Stimulated activated naive CD8-positive, alpha-beta T cell treated with anti-CD3 and anti-CD28 coated beads, Interleukin-15, amount 100 ng/mL, for 72 hours (primary cell): ENCODE results near the gene ZMAT2.
"Not testable (repeated sequence)": the region's sequence is repeated elsewhere in the genome, so short reads cannot be mapped to it uniquely, and the experiment has no call there.

Experiments used
- ATAC-seq: fragments of 150-1000 bp; cut with Tn5 transposase; 2 replicates; pipeline ENCODE4 v1.10.0; 2021; ENCODE audit warnings: mild to moderate bottlenecking, moderate library complexity
- DNase-seq, 2 donors: peaks; one replicate each; pipeline ENCODE4 v3.0.0; 2021 to 2022
- H3K27ac Mint-ChIP-seq, 2 donors: one replicate each; pipeline ENCODE4 v1.8.0; 2022; ENCODE audit warnings: mild to moderate bottlenecking in 2 of 2, mixed read lengths in 2 of 2, moderate library complexity in 2 of 2
- H3K27me3 Mint-ChIP-seq: one replicate; pipeline ENCODE4 v1.8.0; 2022; ENCODE audit warnings: mixed read lengths
- H3K4me1 Mint-ChIP-seq: one replicate; pipeline ENCODE4 v1.8.0; 2022; ENCODE audit warnings: mild to moderate bottlenecking, mixed read lengths
- H3K4me3 Mint-ChIP-seq, 2 donors: one replicate each; pipeline ENCODE4 v1.8.0; 2022; ENCODE audit warnings: mild to moderate bottlenecking in 2 of 2, mixed read lengths in 2 of 2, moderate library complexity in 1 of 2
- H3K9me3 Mint-ChIP-seq, 2 donors: one replicate each; pipeline ENCODE4 v1.8.0; 2022; ENCODE audit warnings: mixed read lengths in 2 of 2

The ZMAT2 gene

GRCh38 chr5:140700177-140701144, at the start of gene ZMAT2:
ZMAT2 (plus strand) TSS chr5:140700447; CDS start chr5:140700461, 14 bp downstream.
- ATAC-seq = peak; percentile 99
- Mint-ChIP-seq H3K4me3 (peak within 1 kb of the TSS; percentile 94 to 95), H3K9me3 (no peaks in the 10 kb centered on the region), H3K27ac (peak within 1 kb of the TSS; percentile 98 to 99), H3K4me1 (peaks cover 26% of the 10 kb centered on the region), H3K27me3 (no peaks in the 10 kb centered on the region)
- peak; percentile 83 to 94 for DNase-seq

DNA sequence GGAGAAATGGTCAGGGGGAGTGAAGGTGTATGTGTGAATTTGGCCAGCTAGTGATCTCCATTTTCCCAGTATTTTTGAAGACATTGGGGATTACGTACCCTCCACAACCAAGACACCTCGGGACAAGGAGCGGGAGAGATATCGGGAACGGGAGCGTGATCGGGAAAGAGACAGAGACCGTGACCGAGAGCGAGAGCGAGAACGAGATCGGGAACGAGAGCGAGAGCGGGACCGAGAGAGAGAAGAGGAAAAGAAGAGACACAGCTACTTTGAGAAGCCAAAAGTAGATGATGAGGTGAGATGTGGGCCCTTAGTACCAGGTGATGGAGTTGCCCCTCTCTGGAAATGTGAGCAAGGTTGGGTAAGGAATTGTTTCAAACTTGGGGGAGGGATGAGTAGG, 41.4 kb upstream of the ZMAT2 start:
- H3K27me3 Mint-ChIP-seq = no peaks in the 10 kb centered on the region
- no peak overlapping the region for H3K4me3 Mint-ChIP-seq
- no peaks in the 10 kb centered on the region for H3K4me1 Mint-ChIP-seq
- ATAC-seq = no peak
- no peaks in the 10 kb centered on the region for H3K9me3 Mint-ChIP-seq
- H3K27ac Mint-ChIP-seq = no peak overlapping the region
- DNase-seq = no peak

DNA sequence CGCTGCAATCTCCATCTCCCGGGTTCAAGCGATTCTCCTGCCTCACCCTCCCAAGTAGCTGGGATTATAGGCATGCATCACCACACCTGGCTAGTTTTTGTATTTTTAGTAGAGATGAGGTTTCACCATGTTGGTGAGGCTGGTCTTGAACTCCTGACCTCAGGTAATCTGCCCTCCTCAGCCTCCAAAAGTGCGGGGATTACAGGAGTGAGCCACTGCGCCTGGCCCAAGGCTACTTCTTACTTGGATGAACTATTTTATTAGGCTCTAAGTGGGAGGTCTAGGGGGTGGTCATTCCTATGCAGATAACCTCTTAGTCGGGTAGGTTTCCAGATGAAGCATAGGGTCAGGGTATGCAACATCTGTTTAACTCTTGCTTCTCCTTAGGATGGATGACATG, 39.9 kb upstream of the ZMAT2 start:
- not testable (repeated sequence) for H3K4me1 Mint-ChIP-seq, H3K9me3 Mint-ChIP-seq, H3K27me3 Mint-ChIP-seq, H3K27ac Mint-ChIP-seq, DNase-seq, H3K4me3 Mint-ChIP-seq, ATAC-seq

- Mint-ChIP-seq H3K4me3 (peak overlapping the region; percentile 96 to 99), H3K27ac (peak overlapping the region in 1 of 2 donors; percentile 99), H3K4me1 (peaks cover 37% of the 10 kb centered on the region), H3K27me3 (no peaks in the 10 kb centered on the region), H3K9me3 (no peaks in the 10 kb centered on the region)
- no peak for ATAC-seq
- no peak for DNase-seq
Measured at GRCh38 chr5:140664030-140664358, 36.3 kb upstream of the ZMAT2 start.

DNA sequence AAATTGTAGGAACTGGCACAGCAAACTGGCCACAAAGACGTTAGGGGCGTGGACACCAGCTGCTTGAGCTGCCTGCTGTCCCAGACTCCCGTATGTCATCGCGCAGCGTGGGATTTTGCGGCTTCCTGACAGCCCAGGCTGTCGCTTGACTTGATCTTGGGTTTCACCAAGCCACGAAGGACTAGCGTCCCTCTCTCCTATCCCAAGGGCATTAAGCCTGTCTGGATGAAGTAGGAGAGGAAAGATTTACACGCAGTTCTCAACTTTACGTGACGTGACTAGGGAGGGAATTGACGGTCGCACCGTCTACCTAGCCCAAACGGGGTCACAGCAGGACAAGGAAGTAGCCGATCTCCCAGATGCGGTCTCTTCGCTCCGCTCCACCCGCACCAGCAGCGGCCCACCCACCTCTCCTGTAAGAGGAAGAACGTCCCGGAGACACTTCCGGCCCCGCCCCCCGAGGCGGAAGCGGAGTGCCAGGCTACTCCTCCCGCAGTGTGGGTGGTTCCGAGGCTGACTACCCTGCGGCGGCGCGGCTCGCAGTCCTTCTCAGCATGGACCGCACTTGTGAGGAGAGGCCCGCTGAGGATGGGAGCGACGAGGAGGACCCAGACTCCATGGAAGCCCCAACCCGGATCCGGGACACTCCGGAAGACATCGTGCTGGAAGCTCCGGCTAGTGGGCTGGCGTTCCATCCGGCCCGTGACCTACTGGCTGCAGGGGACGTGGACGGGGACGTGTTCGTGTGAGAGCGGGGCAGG, 35.7 kb upstream of the ZMAT2 start, which contains the start of gene WDR55:
Gene WDR55, plus strand, starts transcription at position 546 of the 761 bp plus-strand sequence. Its CDS starts 9 bp downstream, at position 555.
- no peaks in the 10 kb centered on the region for H3K9me3 Mint-ChIP-seq
- H3K4me3 Mint-ChIP-seq = peak within 1 kb of the TSS; percentile 96 to 99
- peak; percentile 98 for ATAC-seq
- H3K27me3 Mint-ChIP-seq = no peaks in the 10 kb centered on the region
- DNase-seq = peak; percentile 93 to 95
- peak within 1 kb of the TSS; percentile 97 to 99 for H3K27ac Mint-ChIP-seq
- H3K4me1 Mint-ChIP-seq = peaks cover 37% of the 10 kb centered on the region

GRCh38 chr5:140671035-140671434, 29.2 kb upstream of the ZMAT2 start:
- H3K27me3 Mint-ChIP-seq, H3K27ac Mint-ChIP-seq, H3K4me3 Mint-ChIP-seq, DNase-seq, H3K9me3 Mint-ChIP-seq: not testable (repeated sequence)
- ATAC-seq = peak; percentile 13
- H3K4me1 Mint-ChIP-seq = peaks cover 28% of the 10 kb centered on the region

DNA sequence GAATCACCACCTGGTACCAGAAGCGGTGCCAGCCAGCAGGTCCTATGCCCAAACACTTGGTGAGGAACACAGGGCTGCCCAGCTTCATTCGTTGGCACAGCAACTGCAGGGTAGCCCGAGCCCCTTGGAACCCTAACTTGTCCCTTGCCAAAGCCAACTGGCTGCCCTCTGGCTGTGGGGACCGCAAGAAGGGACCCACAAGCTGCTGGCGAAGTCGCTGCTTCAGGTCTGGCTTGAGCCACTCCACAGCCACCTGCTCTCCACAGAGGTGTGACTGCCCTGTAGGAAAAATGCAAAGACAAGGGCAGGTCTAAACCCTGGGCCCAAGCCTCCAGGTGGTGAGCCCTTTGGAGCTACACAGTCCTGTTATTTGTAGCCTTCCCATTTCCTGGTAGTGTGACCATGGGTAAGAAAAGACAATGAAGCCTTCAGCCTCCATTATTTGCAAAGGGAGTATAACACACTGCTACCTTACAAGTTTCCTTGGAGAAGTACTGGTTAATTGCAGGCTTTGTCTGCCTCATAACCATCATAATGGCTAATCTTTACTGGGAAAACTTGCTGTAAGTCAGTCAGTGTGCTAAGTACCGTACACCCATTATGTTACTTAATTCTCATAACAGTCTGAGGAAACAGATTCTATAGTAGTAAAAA, 28.6 kb upstream of the ZMAT2 start:
- ATAC-seq (peak; percentile 2), DNase-seq (no peak)
- Mint-ChIP-seq H3K4me1 (peaks cover 23% of the 10 kb centered on the region), H3K4me3 (no peak overlapping the region), H3K27me3 (no peaks in the 10 kb centered on the region), H3K27ac (no peak overlapping the region), H3K9me3 (no peaks in the 10 kb centered on the region)

DNA sequence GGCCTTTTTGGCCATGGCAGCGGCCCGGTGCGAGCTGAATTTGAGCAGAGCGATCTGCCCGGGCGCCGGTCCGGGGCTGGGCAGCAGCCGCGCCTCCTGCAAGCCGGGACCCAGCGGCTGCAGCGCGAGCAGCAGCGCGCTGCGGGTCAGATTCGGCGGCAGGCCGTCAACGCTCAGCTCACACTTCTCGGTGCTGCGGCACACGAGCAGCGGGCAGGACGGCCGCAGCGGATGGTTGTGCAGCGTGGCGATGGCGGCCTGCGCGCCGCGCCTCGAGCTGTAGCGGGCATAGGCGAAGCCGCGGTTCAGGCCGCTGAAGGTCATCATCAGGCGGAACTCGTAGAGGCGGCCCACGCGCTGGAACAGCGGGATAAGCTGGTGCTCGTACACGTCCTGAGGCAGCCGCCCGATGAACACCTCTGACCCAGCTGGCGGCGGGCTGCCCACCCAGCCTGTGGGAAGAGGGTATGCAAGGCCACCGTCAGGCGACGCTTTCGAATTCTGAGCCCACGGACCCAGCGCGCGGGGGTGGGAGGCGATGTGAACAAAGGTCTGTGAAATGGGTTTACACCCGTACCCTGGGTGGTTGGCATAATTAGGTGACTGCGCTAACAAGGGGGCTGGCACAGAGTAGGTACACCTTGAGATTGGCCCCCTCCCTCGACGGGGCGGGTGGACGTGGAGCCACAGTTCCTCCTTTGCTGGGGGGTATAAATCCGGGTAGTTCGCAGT, 27.6 kb upstream of the ZMAT2 start:
- peak in 1 of 2 donors; percentile 31 for DNase-seq
- peaks cover 13% of the 10 kb centered on the region for H3K4me1 Mint-ChIP-seq
- H3K4me3 Mint-ChIP-seq = no peak overlapping the region
- H3K9me3 Mint-ChIP-seq = no peaks in the 10 kb centered on the region
- H3K27me3 Mint-ChIP-seq = no peaks in the 10 kb centered on the region
- no peak overlapping the region for H3K27ac Mint-ChIP-seq
- ATAC-seq = peak; percentile 35

- no peaks in the 10 kb centered on the region for H3K27me3 Mint-ChIP-seq
- H3K4me1 Mint-ChIP-seq = peaks cover 11% of the 10 kb centered on the region
- no peak within 1 kb of the TSS for H3K27ac Mint-ChIP-seq
- no peak within 1 kb of the TSS for H3K4me3 Mint-ChIP-seq
- DNase-seq = no peak
- ATAC-seq = peak; percentile 33
- no peaks in the 10 kb centered on the region for H3K9me3 Mint-ChIP-seq
Measured at GRCh38 chr5:140673187-140673976, 26.9 kb upstream of the ZMAT2 start, which contains the start of gene DND1. DND1 (minus strand) TSS chr5:140673576; CDS start chr5:140673542, 34 bp downstream.

DNA sequence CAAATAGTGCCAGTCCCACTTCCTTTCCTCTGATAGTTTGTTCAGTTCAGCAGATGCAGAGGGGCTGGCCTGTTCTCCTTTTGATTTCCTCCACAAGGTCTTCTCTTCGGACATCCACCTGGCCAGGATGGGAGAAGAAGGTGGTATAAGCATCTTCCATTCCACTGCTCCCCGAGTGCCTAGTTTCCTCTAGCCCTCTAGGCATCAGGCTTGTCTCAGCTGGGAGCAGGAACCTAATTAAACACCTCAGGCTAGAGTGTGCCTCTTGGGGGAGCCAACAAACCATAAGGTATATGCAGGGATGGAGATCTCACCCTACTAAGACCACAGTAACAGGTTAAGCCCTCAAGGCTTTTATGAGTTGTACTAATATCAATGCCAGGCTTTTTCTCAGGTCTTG, 26.0 kb upstream of the ZMAT2 start:
- ATAC-seq (no peak), DNase-seq (no peak)
- Mint-ChIP-seq H3K4me3 (no peak overlapping the region), H3K9me3 (no peaks in the 10 kb centered on the region), H3K4me1 (peaks cover 7% of the 10 kb centered on the region), H3K27me3 (no peaks in the 10 kb centered on the region), H3K27ac (peak overlapping the region in 1 of 2 donors; percentile 2)

DNA sequence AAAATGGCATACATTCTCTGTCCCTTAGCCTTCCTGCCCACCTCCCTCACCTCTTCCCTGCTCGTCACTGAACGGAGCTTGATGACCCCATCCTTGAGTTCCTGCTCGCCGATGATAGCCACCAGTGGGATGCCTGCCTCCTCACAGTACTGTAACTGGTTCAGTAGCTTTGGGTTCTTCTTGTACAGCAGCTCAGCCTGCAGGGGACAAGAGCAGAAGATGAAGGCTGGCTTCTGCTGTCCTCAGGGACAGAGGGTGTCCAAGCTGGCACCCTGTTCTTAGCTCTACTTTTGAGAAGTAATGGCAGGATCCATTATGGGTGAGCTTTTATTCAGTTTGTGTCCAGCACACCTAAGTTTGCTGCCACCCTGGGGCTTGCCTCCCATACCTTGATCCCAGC, 25.6 kb upstream of the ZMAT2 start:
- no peaks in the 10 kb centered on the region for H3K9me3 Mint-ChIP-seq
- ATAC-seq (no peak), DNase-seq (no peak)
- peak overlapping the region in 1 of 2 donors; percentile 92 for H3K27ac Mint-ChIP-seq
- H3K4me1 Mint-ChIP-seq = peaks cover 7% of the 10 kb centered on the region
- H3K27me3 Mint-ChIP-seq = no peaks in the 10 kb centered on the region
- no peak overlapping the region for H3K4me3 Mint-ChIP-seq

- no peaks in the 10 kb centered on the region for H3K27me3 Mint-ChIP-seq
- DNase-seq = no peak
- H3K4me1 Mint-ChIP-seq = peaks cover 7% of the 10 kb centered on the region
- ATAC-seq = no peak
- H3K4me3 Mint-ChIP-seq = no peak overlapping the region
- no peak overlapping the region for H3K27ac Mint-ChIP-seq
- H3K9me3 Mint-ChIP-seq = no peaks in the 10 kb centered on the region
Measured at GRCh38 chr5:140677947-140678346, 22.3 kb upstream of the ZMAT2 start.

DNA sequence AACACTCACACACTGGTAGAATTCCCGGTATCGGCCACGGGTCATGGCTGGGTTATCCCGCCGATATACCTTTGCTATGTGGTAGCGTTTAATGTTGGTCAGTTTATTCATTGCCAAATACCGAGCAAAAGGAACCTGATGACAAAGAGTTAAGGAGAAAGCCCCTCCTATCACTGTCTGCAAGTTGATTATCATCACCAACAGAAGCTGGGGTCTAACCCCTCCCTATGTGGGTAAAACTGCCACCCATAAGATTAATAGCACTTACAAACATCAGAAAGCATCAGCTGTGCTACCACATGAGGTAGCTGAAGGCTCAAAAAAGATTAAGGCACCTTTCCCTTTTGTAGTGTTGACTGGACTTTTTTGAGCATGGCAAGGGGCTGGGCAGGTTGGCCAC, 21.3 kb upstream of the ZMAT2 start:
- Mint-ChIP-seq H3K27ac (no peak overlapping the region), H3K9me3 (no peaks in the 10 kb centered on the region), H3K27me3 (no peaks in the 10 kb centered on the region), H3K4me3 (no peak overlapping the region), H3K4me1 (peaks cover 7% of the 10 kb centered on the region)
- ATAC-seq (no peak), DNase-seq (no peak)

DNA sequence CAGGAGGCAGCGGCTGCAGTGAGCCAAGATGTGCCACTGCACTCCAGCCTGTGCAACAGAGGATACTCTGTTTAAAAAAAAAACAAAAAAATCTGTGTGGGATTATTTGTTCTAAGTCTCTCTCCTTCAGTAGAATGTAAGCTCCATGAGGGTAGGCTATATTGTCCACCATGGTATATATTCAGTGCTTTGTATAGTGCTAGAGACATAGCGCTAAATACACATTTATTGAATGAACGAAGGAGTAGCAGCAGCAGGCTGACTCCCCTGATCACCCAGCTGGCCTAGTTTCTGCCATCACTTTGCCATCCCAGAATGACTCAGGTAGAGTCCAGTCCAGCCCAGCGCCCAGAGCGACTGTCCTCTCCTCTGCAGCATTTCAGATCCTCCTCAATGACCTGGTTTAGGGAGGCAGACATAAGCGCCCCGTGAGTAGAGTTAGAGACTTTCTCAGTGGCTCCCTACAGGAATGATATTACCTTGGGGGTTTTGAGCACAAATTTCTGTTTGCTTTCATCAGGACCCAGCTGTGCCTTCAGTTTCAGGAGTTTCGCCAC, 9.8 kb upstream of the ZMAT2 start:
- no peak for ATAC-seq
- peak overlapping the region; percentile 98 for H3K27ac Mint-ChIP-seq

More for the DNA sequence above, 9.8 kb upstream of the ZMAT2 start:
- H3K4me3 Mint-ChIP-seq = peak overlapping the region; percentile 95 to 100
- no peaks in the 10 kb centered on the region for H3K9me3 Mint-ChIP-seq
- no peaks in the 10 kb centered on the region for H3K27me3 Mint-ChIP-seq
- peak in 1 of 2 donors; percentile 16 for DNase-seq
- H3K4me1 Mint-ChIP-seq = peaks cover 54% of the 10 kb centered on the region
